NCI-H748 (cell line): ENCODE data around the gene DVL3.

Source experiments
- DNase-seq: peaks from one replicate; lab custom pipeline; 2025; ENCODE audit not compliant: unreplicated experiment; lab: John Stamatoyannopoulos, UW

Gene DVL3

DNA sequence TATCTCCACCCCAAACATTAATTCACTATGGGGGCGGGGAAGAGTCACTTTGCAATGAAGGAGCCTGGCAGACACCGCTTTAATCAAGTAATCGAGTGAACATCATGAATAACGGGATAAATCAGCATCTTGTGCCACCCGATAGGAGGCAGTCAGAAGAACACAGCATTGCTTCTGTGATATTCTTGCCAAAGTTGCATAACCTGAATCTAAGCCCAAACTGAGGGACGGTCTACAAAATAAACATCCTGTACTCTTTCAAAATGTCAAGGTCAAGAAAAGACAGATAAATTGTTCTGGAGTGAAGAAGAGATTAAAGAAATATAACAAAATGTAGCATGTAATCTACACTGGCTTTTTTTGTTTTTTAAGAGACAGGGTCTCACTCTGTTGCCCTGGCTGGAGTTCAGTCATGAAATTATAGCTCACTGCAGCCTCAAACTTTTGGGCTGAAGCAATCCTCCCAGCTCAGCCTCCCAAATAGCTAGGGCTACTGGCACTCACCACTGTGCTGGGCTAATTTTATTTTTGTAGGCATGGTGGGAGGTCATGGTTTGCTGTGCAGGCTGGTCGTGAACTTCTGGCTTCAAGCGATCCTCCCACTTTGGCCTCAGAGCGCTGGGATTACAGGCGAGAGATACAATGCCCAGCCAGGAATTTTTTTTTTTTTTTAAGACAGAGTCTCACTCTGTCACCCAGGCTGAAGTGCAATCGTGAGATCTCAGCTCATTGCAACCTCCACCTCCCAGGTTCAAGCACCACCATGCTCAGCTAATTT is 54.2 kb downstream of the DVL3 start:
- DNase-seq = no peak

DNA sequence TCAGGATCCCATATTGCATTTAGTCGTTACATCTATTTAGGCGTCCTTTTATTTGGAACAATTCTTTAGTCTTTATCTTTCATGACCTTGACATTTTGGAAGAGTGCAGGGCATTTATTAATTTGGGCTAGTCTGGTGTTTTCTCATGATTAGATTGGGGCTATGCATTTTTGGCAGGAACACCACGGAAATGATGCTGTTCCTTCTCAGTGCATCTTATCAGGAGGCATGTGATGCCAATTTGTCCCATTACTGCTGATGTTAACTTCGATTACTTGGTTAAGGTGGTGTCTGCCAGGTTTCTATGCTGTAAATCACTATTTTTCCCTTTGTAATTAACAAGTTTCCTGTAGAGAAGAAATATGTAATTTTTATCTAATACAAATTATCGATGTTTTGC is 56.1 kb downstream of the DVL3 start:
- no peak for DNase-seq

DNA sequence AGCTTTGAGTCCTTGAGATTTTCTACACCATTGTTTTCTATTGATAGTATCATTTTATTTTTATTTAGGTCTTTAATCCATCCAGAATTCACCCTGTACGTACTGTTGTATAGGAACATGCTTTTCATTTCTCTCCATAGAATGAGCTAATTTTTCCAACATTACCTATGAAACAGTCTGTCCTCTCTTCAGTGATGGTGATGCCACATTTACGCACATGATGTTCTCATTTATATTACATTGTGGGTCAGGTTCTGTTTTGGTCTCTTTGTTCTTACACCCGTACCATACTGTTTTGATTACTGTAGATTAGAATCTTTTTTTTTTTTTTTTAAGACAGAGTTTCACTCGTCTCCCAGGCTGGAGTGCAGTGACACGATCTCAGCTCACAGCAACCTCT is 56.5 kb downstream of the DVL3 start:
- no peak for DNase-seq

DNA sequence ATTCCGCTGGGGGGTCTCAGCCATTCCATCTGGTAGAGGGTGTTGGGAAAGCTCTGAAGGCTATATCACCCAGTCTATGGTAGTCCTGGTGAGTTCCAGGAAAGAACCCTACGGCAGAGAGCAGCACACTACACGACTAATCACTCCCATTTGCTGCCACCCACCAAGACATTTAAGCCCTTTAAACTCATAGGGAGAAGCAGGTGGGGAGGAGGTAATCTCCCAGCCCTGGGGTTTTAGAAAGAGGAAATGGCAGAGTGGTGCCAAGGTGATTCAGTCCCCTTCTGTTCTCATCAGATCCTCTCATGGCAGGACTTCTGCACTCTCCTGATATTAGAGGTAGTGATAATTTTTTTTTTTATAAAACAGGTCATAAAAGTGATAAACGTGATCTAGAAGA is 63.6 kb downstream of the DVL3 start:
- no peak for DNase-seq

DNA sequence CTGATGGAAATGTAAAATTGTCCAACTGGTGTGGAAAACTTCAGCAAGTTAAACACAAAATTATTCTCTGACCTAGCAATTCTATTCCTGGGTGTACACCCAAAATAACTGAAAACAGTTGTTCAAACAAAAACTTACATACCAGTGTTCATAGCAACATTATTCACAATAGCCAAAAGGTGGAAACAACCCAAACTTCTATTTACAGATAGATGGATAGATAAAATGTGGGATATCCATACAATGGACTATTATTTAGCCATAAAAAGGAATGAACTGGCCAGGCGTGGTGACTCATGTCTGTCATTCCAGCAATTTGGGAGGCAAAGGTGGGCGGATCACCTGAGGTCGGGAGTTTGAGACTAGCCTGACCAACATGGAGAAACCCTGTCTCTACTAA is 67.3 kb downstream of the DVL3 start:
- no peak for DNase-seq
